ENCODE measurements around the gene APOBEC3B. TPM values are rescaled to one million over a fixed set of nuclear protein-coding genes. Genes with fewer than 3 reads are reported as not detected.

Gene APOBEC3B
- total and polyA plus RNA-seq, 2 experiments from 2014 or later = 4.1 to 10.6 TPM

DNA sequence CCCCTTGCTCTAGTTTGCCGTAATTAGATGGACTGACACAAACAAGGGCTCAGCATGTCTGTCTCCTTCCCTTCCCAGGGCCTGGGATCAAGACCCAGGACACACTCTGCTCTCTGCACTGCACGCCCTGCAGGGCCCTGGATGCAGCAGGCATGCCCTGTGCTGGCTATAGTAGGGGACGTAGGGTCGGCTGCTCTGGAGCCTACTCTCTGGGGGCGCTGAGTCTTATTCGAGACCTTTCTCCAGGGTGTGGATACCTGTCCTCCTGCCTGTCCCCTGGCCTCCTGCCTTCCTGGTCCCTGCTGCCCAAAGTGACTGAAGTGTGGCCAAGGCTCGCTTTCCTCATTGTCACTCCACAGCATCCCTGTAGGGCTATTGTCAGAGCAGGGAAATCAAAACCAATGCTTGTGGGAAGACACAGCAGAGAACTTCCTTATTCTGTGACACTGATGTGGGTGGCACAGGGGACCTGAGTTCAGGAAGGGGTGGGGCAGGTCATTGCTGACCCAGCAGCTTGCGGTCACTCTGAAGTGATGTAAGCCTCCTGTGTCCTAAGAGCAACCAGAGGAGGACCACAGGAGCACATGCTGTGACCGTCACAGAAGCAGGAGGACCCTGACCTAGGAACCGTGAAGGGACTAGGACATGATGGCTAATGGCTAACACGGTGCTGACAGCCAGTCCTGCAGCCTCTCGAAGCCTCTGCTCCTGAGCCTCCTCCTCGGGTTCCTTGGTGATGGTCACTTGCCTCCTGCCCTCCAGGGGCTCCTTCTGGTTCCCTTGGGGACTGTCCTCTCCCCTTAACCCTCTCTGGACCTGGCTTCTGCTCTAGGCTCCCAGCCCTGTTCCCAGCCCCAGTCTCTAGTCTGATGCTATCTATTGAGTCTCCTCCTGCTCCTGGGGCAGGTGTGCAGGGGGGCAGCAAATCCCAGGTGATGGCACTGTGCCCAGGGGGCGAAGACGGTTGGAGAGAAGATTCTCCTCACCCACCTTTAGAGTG is 14.4 kb upstream of the APOBEC3B start:
- no peaks in the 10 kb centered on the region for H3K4me1 ChIP-seq (ENCODE audit: insufficient read depth)
- H3K9ac ChIP-seq = no peak overlapping the region
- no peaks in the 10 kb centered on the region for H3K79me2 ChIP-seq (ENCODE audit: insufficient read depth)
- DNase-seq = no peak
- in situ Hi-C loops (cut with MboI) = no loop called here
- H3K9me2 ChIP-seq (ENCODE audit: insufficient read depth) = no peaks in the 10 kb centered on the region
- H3F3A ChIP-seq (ENCODE audit: insufficient read depth) = no peaks in the 10 kb centered on the region
- TF ChIP-seq EZH2 (IDR thresholded peaks at IDR 0.05; ENCODE audit: insufficient read depth, poor library complexity, severe bottlenecking) = no peak
- no peak for TF ChIP-seq EZH2phosphoT487 (IDR thresholded peaks at IDR 0.05; ENCODE audit: insufficient read depth, low read depth)
- H3K27me3 ChIP-seq (replicated peaks; ENCODE audit: insufficient read depth) = peaks cover 30% of the 10 kb centered on the region
- H2AFZ ChIP-seq = no peak overlapping the region
- no peaks in the 10 kb centered on the region for H3K36me3 ChIP-seq (ENCODE audit: low read depth)
- no peaks in the 10 kb centered on the region for H4K20me1 ChIP-seq (ENCODE audit: insufficient read depth)
- H3K4me3 ChIP-seq = no peak overlapping the region
- 56 to 57% methylated on average over 15 of the region's 15 CpGs for WGBS, 2 experiments (ENCODE audit: low coverage in 1 of 2, low lambda C conversion rate in 2 of 2, missing lambda C conversion rate in 2 of 2)
- no peaks in the 10 kb centered on the region for H3K9me3 ChIP-seq (ENCODE audit: low read depth)
- no peak overlapping the region for H3K4me2 ChIP-seq (ENCODE audit: unreplicated experiment)
- H3K27ac ChIP-seq = no peak overlapping the region

DNA sequence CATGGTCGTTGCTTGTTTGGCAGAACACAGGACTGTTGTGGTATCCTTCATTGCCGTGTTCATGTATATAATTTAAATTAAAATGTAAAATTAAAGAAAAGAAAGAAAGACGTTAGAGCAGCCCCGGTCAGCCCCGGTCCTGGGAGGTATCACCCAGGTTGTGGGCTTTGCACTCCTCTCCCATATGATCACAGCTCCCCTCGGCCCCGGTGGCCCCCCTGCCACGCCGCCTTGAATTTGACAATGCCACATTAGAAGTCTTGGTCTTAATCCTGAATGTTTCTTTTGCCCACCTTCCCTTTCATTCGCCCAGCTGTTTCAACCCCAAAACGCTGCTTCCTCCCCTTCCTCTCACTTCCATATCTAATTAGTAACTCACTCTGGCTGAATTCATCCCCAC is 13.3 kb upstream of the APOBEC3B start:
- Histone ChIP-seq H3K9me2 (ENCODE audit: insufficient read depth) (no peaks in the 10 kb centered on the region), H4K20me1 (ENCODE audit: insufficient read depth) (no peaks in the 10 kb centered on the region), H2AFZ (no peak overlapping the region), H3K4me3 (no peak overlapping the region), H3F3A (ENCODE audit: insufficient read depth) (no peaks in the 10 kb centered on the region), H3K27me3 (replicated peaks; ENCODE audit: insufficient read depth) (peaks cover 30% of the 10 kb centered on the region), H3K9ac (no peak overlapping the region), H3K4me1 (ENCODE audit: insufficient read depth) (no peaks in the 10 kb centered on the region), H3K27ac (no peak overlapping the region), H3K79me2 (ENCODE audit: insufficient read depth) (no peaks in the 10 kb centered on the region), H3K9me3 (ENCODE audit: low read depth) (no peaks in the 10 kb centered on the region), H3K4me2 (ENCODE audit: unreplicated experiment) (no peak overlapping the region), H3K36me3 (ENCODE audit: low read depth) (no peaks in the 10 kb centered on the region)
- DNase-seq = no peak
- no peak for TF ChIP-seq EZH2phosphoT487 (IDR thresholded peaks at IDR 0.05; ENCODE audit: insufficient read depth, low read depth)
- TF ChIP-seq EZH2 (IDR thresholded peaks at IDR 0.05; ENCODE audit: insufficient read depth, poor library complexity, severe bottlenecking) = no peak
- in situ Hi-C loops (cut with MboI) = no loop called here
- 52 to 59% methylated on average over 11 of the region's 11 CpGs for WGBS, 2 experiments (ENCODE audit: low coverage in 1 of 2, low lambda C conversion rate in 2 of 2, missing lambda C conversion rate in 2 of 2)

DNA sequence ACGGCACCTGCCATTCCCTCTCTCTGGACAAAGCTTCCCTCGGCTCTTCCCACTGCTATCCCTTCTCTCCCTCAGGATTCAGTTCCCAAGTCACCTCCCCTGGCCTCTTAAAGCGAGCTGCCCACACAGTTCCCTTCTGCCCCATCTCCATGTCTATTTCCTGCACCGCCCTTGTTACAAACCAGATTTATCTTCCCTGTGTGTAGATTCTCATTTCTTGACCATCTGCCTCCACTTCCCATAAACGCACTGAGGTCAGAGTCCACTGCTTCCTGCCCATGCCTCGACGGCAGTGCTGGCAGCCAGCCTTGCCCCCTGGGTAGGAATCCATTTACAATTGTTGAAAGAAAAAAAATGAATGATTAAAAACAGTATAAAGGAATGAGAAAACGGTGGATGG is 11.6 kb upstream of the APOBEC3B start:
- no peak for TF ChIP-seq EZH2phosphoT487 (IDR thresholded peaks at IDR 0.05; ENCODE audit: insufficient read depth, low read depth)
- TF ChIP-seq EZH2 (IDR thresholded peaks at IDR 0.05; ENCODE audit: insufficient read depth, poor library complexity, severe bottlenecking) = no peak
- Histone ChIP-seq H3F3A (ENCODE audit: insufficient read depth) (no peaks in the 10 kb centered on the region), H3K4me1 (ENCODE audit: insufficient read depth) (no peaks in the 10 kb centered on the region), H3K79me2 (ENCODE audit: insufficient read depth) (no peaks in the 10 kb centered on the region), H3K27me3 (replicated peaks; ENCODE audit: insufficient read depth) (peaks cover 26% of the 10 kb centered on the region; the same call in 1 of the 2 replicates), H3K27ac (no peak overlapping the region), H3K36me3 (ENCODE audit: low read depth) (no peaks in the 10 kb centered on the region), H3K9me2 (ENCODE audit: insufficient read depth) (no peaks in the 10 kb centered on the region), H4K20me1 (ENCODE audit: insufficient read depth) (no peaks in the 10 kb centered on the region), H2AFZ (no peak overlapping the region), H3K9ac (no peak overlapping the region), H3K4me2 (ENCODE audit: unreplicated experiment) (no peak overlapping the region), H3K9me3 (ENCODE audit: low read depth) (no peaks in the 10 kb centered on the region), H3K4me3 (no peak overlapping the region)
- in situ Hi-C loops (cut with MboI) = no loop called here
- 42 to 44% methylated on average over 7 to 8 of the region's 8 CpGs for WGBS, 2 experiments (ENCODE audit: low coverage in 1 of 2, low lambda C conversion rate in 2 of 2, missing lambda C conversion rate in 2 of 2)
- DNase-seq = no peak

DNA sequence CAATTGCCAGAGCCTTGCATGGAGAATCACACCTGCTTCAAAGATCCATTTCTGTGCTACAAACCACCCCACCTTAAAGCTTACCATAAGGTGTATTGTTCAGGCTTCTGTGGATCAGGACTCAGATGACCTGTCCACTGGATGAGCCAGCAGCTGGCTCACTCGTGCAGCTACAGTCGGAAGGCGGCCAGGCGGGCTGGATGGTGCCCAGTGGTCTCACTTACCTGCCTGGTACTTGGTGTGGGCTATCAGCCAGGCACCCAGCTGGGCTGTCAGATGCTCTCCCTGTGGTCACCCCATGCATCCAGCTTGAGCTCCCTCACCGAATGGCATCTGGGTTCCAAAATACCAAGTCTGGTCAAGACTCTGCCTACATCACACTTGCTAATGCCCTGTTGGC is 10.9 kb upstream of the APOBEC3B start:
- H3K4me2 ChIP-seq (ENCODE audit: unreplicated experiment) = no peak overlapping the region
- TF ChIP-seq EZH2 (IDR thresholded peaks at IDR 0.05; ENCODE audit: insufficient read depth, poor library complexity, severe bottlenecking) (no peak), EZH2phosphoT487 (IDR thresholded peaks at IDR 0.05; ENCODE audit: insufficient read depth, low read depth) (no peak)
- H3K4me1 ChIP-seq (ENCODE audit: insufficient read depth) = no peaks in the 10 kb centered on the region
- WGBS, 2 experiments (ENCODE audit: low coverage in 1 of 2, low lambda C conversion rate in 2 of 2, missing lambda C conversion rate in 2 of 2) = 48 to 55% methylated on average over 5 of the region's 5 CpGs
- no peaks in the 10 kb centered on the region for H3K36me3 ChIP-seq (ENCODE audit: low read depth)
- no peak overlapping the region for H3K9ac ChIP-seq
- H4K20me1 ChIP-seq (ENCODE audit: insufficient read depth) = no peaks in the 10 kb centered on the region
- H3K4me3 ChIP-seq = no peak overlapping the region
- DNase-seq = no peak
- no peaks in the 10 kb centered on the region for H3K9me3 ChIP-seq (ENCODE audit: low read depth)
- peaks cover 24% of the 10 kb centered on the region; the same call in 1 of the 2 replicates for H3K27me3 ChIP-seq (replicated peaks; ENCODE audit: insufficient read depth)
- no peak overlapping the region for H2AFZ ChIP-seq
- in situ Hi-C loops (cut with MboI) = no loop called here
- no peaks in the 10 kb centered on the region for H3F3A ChIP-seq (ENCODE audit: insufficient read depth)
- H3K27ac ChIP-seq = no peak overlapping the region
- H3K9me2 ChIP-seq (ENCODE audit: insufficient read depth) = no peaks in the 10 kb centered on the region
- H3K79me2 ChIP-seq (ENCODE audit: insufficient read depth) = no peaks in the 10 kb centered on the region

Measured in GM23248 (cell line).